Measurements from ENCODE around the gene MUC6. TPM values are rescaled to one million over a fixed set of nuclear protein-coding genes. Genes with fewer than 3 reads are reported as not detected.
A peak's percentile ranks its signal among the peaks of the same experiment; 100 is the strongest.

The MUC6 gene
- total and polyA plus RNA-seq, 2 of the 8 experiments (the other 6 are each of a cell fraction or from before 2014, with no cell fraction given) = not detected

GRCh38 chr11:1000357-1001278, 35.9 kb downstream of the MUC6 start:
- no peak overlapping the region for H3K18ac ChIP-seq (ENCODE audit: extremely low read depth, low read length)
- WGBS, 2 experiments (ENCODE audit: extremely low coverage in 1 of 2, insufficient coverage in 1 of 2, insufficient read length in 1 of 2, insufficient replicate concordance in 2 of 2, low coverage in 1 of 2, low lambda C conversion rate in 2 of 2, missing lambda C conversion rate in 1 of 2) = 89% methylated on average over 22 of the region's 38 CpGs; no CpG with 5 or more reads in 1 of the 2 experiments
- no peak overlapping the region; the same call in 1 of the 2 replicates for H4K8ac ChIP-seq (ENCODE audit: extremely low read depth, insufficient read depth, low read length)
- FAIRE-seq (no peak), DNase-seq (ENCODE audit: low read depth in 1 of 2, low spot score in 2 of 2) (no peak)
- CTCF ChIA-PET (ENCODE audit: partially characterized antibody) = no interaction called here
- H3K79me1 ChIP-seq (ENCODE audit: low read depth, low read length) = no peaks in the 10 kb centered on the region; the same call in 1 of the 2 replicates
- no peak overlapping the region for H3K56ac ChIP-seq (replicated peaks; ENCODE audit: insufficient read length, low read depth, low read length)
- no peak overlapping the region for H2BK20ac ChIP-seq (ENCODE audit: low read length)
- H4K5ac ChIP-seq (ENCODE audit: insufficient read length, low read depth, low read length) = no peak overlapping the region
- peak overlapping the region; percentile 35; the same call in 1 of the 2 replicates for H2BK5ac ChIP-seq (ENCODE audit: low read depth, low read length)
- H3K4me2 ChIP-seq (ENCODE audit: insufficient read depth in 1 of 2, low read depth in 2 of 2, low read length in 2 of 2) = no peak overlapping the region
- no peaks in the 10 kb centered on the region for H3K27me3 ChIP-seq (replicated peaks in 1 of 4; ENCODE audit: control insufficient read depth in 3 of 4, extremely low read depth in 1 of 4, insufficient read depth in 3 of 4, low read length in 3 of 4)
- H2BK12ac ChIP-seq (ENCODE audit: low read depth, low read length) = no peak overlapping the region
- no peaks in the 10 kb centered on the region for H3K4me1 ChIP-seq (replicated peaks in 1 of 4; ENCODE audit: control insufficient read depth in 3 of 4, insufficient read depth in 4 of 4, low read length in 3 of 4)
- peaks cover 0 to 9% of the 10 kb centered on the region in 2 experiments for H4K20me1 ChIP-seq (replicated peaks in 1 of 2; ENCODE audit: control insufficient read depth in 1 of 2, insufficient read depth in 2 of 2, low read length in 2 of 2)
- peaks cover 7 to 25% (median 18%) of the 10 kb centered on the region in 4 experiments; a peak in 7 of 8 replicates for H3K36me3 ChIP-seq (ENCODE audit: control insufficient read depth in 2 of 4, insufficient read depth in 4 of 4, low read length in 3 of 4)
- no peak overlapping the region for H3K23ac ChIP-seq (ENCODE audit: insufficient read length)
- POLR2A ChIA-PET (ENCODE audit: partially characterized antibody) = no interaction called here
- H3K4me3 ChIP-seq (ENCODE audit: extremely low read depth in 1 of 4, insufficient read depth in 2 of 4, low read depth in 3 of 4, low read length in 4 of 4) = no peak overlapping the region
- H2BK120ac ChIP-seq (replicated peaks; ENCODE audit: low read depth, low read length) = no peak overlapping the region
- H3K9ac ChIP-seq (replicated peaks in 1 of 4; ENCODE audit: extremely low read depth in 1 of 4, low read depth in 3 of 4, low read length in 3 of 4) = no peak overlapping the region
- H3K79me2 ChIP-seq (ENCODE audit: control insufficient read depth in 1 of 2, insufficient read depth in 2 of 2, low read length in 2 of 2) = no peaks in the 10 kb centered on the region; a peak in 1 of 4 replicates
- H2BK15ac ChIP-seq (ENCODE audit: low read length) = no peak overlapping the region
- no peak overlapping the region for H2AFZ ChIP-seq (ENCODE audit: low read length)
- H3K4ac ChIP-seq (replicated peaks; ENCODE audit: insufficient read length, low read depth, low read length) = no peak overlapping the region
- no peak overlapping the region for H3K27ac ChIP-seq (ENCODE audit: low read depth, low read length)
- no peak overlapping the region for H2AK5ac ChIP-seq (ENCODE audit: low read depth, low read length)
- H3K14ac ChIP-seq (ENCODE audit: insufficient read length) = no peak overlapping the region
- H3K23me2 ChIP-seq (ENCODE audit: low read depth, low read length) = no peaks in the 10 kb centered on the region
- no peaks in the 10 kb centered on the region for H3K9me3 ChIP-seq (ENCODE audit: insufficient read depth in 2 of 2, low read depth in 1 of 2, low read length in 1 of 2)
- H4K91ac ChIP-seq (replicated peaks; ENCODE audit: insufficient read length, low read length) = no peak overlapping the region
- TF ChIP-seq JUND (IDR thresholded peaks at IDR 0.05; ENCODE audit: low read length) (no peak), TAF7 (optimal IDR thresholded peaks at IDR 0.05; ENCODE audit: borderline replicate concordance, low read depth, low read length) (no peak), FOSL1 (IDR thresholded peaks at IDR 0.05; ENCODE audit: insufficient read depth, low read depth, low read length) (no peak), SAP30 (IDR thresholded peaks at IDR 0.05; ENCODE audit: insufficient read depth, insufficient replicate concordance, low read length) (no peak), SIRT6 (IDR thresholded peaks at IDR 0.05; ENCODE audit: low read length) (no peak), KDM5A (IDR thresholded peaks at IDR 0.05; ENCODE audit: low read length) (no peak), MAX (IDR thresholded peaks at IDR 0.05) (no peak), MAFK (IDR thresholded peaks at IDR 0.05; ENCODE audit: low read depth, low read length) (no peak), HDAC2 (IDR thresholded peaks at IDR 0.05; ENCODE audit: borderline replicate concordance in 1 of 2, low read depth in 2 of 2, low read length in 2 of 2) (no peak), PHF8 (conservative IDR thresholded peaks at IDR 0.05; ENCODE audit: low read depth, low read length) (no peak), CHD1 (IDR thresholded peaks at IDR 0.05; ENCODE audit: low read depth, low read length) (no peak)

Data from H1 (cell line).